ENCODE results near the gene GALNT17. TPM values are rescaled to one million over a fixed set of nuclear protein-coding genes. Genes with fewer than 3 reads are reported as not detected.

GALNT17 gene
- total RNA-seq, 1 donor from 2014 or later: 95.3 TPM

DNA sequence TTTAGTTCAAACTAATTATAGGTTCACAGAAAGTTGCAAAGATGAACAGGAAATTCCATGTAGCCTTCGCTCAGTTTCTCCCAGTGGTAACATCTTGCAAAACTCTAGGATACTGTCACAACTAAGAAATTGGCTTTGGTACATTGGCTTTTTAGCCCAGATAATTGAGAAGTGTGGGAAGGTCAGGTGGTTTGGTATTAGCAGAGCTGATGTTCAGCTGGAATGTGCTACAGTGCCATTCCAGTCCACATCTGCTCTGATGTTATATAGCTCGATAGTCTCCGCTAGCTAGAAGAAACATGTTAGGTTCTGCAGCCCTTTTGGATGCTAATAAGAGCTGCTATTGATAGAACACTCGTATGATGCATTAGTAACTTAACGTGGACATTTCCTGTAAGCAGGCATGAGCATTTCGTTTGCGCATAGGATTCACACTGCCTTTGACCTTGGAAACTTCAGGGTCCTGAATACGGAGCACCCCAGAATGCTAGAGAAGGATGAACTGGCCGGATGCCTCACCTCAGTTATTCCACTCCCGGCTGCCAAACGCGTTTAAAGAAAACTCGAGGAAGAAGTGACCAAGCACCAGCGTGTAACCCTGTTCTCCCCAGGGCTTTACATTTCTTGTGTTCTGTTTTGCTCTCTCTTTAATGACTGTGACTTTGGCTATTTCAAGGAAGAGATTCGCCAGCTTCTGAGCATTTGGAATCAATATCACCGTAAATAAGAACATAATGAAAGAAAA lies 271.4 kb downstream of the GALNT17 start:
- no peaks in the 10 kb centered on the region for H3K9me3 ChIP-seq (replicated peaks)
- TF ChIP-seq CTCF (IDR thresholded peaks at IDR 0.05; ENCODE audit: borderline replicate concordance): no peak
- no peak overlapping the region for H3K4me3 ChIP-seq
- H3K4me1 ChIP-seq: peaks cover 52% of the 10 kb centered on the region
- no peaks in the 10 kb centered on the region for H3K27me3 ChIP-seq (ENCODE audit: low read depth)
- peak overlapping the region; percentile 57 for H3K27ac ChIP-seq (replicated peaks)
- H3K36me3 ChIP-seq: no peaks in the 10 kb centered on the region
- DNase-seq: no peak
- intact Hi-C loops (cut with micrococcal nuclease): no loop called here

- peak overlapping the region; percentile 58 for H3K27ac ChIP-seq (replicated peaks)
- peaks cover 55% of the 10 kb centered on the region for H3K4me1 ChIP-seq
- intact Hi-C loops (cut with micrococcal nuclease): no loop called here
- DNase-seq: no peak
- TF ChIP-seq CTCF (IDR thresholded peaks at IDR 0.05; ENCODE audit: borderline replicate concordance): no peak
- no peak overlapping the region for H3K4me3 ChIP-seq
- H3K27me3 ChIP-seq (ENCODE audit: low read depth): no peaks in the 10 kb centered on the region
- H3K36me3 ChIP-seq: no peaks in the 10 kb centered on the region
- peaks cover 9% of the 10 kb centered on the region for H3K9me3 ChIP-seq (replicated peaks)
These were observed 272.9 kb downstream of the GALNT17 start for GRCh38 chr7:71404726-71405345.

DNA sequence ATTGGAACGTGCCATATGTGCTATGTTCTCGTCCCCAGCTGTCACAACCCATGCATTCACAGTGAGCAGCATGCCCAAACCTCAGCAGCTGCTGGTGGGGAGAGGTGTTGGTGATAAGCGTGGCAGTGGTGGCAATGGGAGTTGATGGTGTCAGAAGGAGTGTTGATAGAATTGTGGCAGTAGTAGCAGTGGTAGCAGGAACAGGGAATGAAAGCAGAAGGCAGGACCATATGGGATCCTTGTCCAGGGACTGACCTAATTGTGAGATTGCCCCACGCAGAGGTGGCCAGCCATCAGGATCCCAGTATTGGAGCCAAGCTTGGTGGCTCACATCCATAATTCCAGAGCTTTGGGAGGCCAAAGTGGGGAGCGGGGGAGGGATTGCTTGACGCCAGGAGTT lies 276.3 kb downstream of the GALNT17 start:
- intact Hi-C loops (cut with micrococcal nuclease): no loop called here

GRCh38 chr7:71409550-71410157 lies 277.7 kb downstream of the GALNT17 start:
- intact Hi-C loops (cut with micrococcal nuclease): no loop called here

More for the DNA sequence above, 276.3 kb downstream of the GALNT17 start:
- Histone ChIP-seq H3K27ac (replicated peaks) (peak overlapping the region; percentile 79), H3K27me3 (ENCODE audit: low read depth) (no peaks in the 10 kb centered on the region), H3K4me1 (peaks cover 44% of the 10 kb centered on the region), H3K9me3 (replicated peaks) (peaks cover 10% of the 10 kb centered on the region), H3K4me3 (no peak overlapping the region), H3K36me3 (no peaks in the 10 kb centered on the region)
- peak; percentile 67 for DNase-seq
- no peak for TF ChIP-seq CTCF (IDR thresholded peaks at IDR 0.05; ENCODE audit: borderline replicate concordance)

GRCh38 chr7:71411475-71411874 lies 279.5 kb downstream of the GALNT17 start:
- Histone ChIP-seq H3K27ac (replicated peaks) (no peak overlapping the region), H3K4me1 (peaks cover 29% of the 10 kb centered on the region), H3K9me3 (replicated peaks) (peaks cover 10% of the 10 kb centered on the region), H3K36me3 (peaks cover 3% of the 10 kb centered on the region), H3K27me3 (ENCODE audit: low read depth) (no peaks in the 10 kb centered on the region), H3K4me3 (no peak overlapping the region)
- intact Hi-C loops (cut with micrococcal nuclease): no loop called here
- DNase-seq: no peak
- no peak for TF ChIP-seq CTCF (IDR thresholded peaks at IDR 0.05; ENCODE audit: borderline replicate concordance)

More at GRCh38 chr7:71409550-71410157, 277.7 kb downstream of the GALNT17 start:
- Histone ChIP-seq H3K4me1 (peaks cover 36% of the 10 kb centered on the region), H3K36me3 (no peaks in the 10 kb centered on the region), H3K4me3 (no peak overlapping the region), H3K9me3 (replicated peaks) (peaks cover 10% of the 10 kb centered on the region), H3K27me3 (ENCODE audit: low read depth) (no peaks in the 10 kb centered on the region), H3K27ac (replicated peaks) (no peak overlapping the region)
- no peak for DNase-seq
- no peak for TF ChIP-seq CTCF (IDR thresholded peaks at IDR 0.05; ENCODE audit: borderline replicate concordance)
